Raji (cell line): ENCODE results near the gene PCID2.

Experiments
- POLR2A ChIP-seq: IDR thresholded peaks from 2 replicates; pipeline ENCODE4 v1.6.1; 2011; ENCODE audit warnings: low read depth, low read length, control low read depth; ENCODE audit not compliant: insufficient read depth

Gene PCID2

GRCh38 chr13:113208421-113209335 lies at the start of gene PCID2:
Gene PCID2, minus strand, starts transcription at chr13:113208669. Its CDS starts 35 bp downstream, at chr13:113208634.
- TF ChIP-seq POLR2A, result peak; percentile 90

GRCh38 chr13:113252516-113253095 lies 44.1 kb upstream of the PCID2 start:
- no peak for TF ChIP-seq POLR2A

- TF ChIP-seq POLR2A, result no peak
These were observed 37.7 kb upstream of the PCID2 start for GRCh38 chr13:113245849-113246796.

- no peak for TF ChIP-seq POLR2A
These were observed 35.4 kb upstream of the PCID2 start for GRCh38 chr13:113243847-113244246.

GRCh38 chr13:113239986-113240385 lies 31.5 kb upstream of the PCID2 start:
- TF ChIP-seq POLR2A, result no peak

- no peak for TF ChIP-seq POLR2A
These were observed 30.9 kb upstream of the PCID2 start for GRCh38 chr13:113239357-113239756.

- TF ChIP-seq POLR2A, result no peak
These were observed 30.1 kb upstream of the PCID2 start for GRCh38 chr13:113238536-113238935.

GRCh38 chr13:113233101-113233500 lies 24.6 kb upstream of the PCID2 start:
- no peak for TF ChIP-seq POLR2A

GRCh38 chr13:113232208-113233003 lies 23.9 kb upstream of the PCID2 start:
- TF ChIP-seq POLR2A, result no peak

- TF ChIP-seq POLR2A, result no peak
These were observed 23.1 kb upstream of the PCID2 start for GRCh38 chr13:113231306-113232207.

- TF ChIP-seq POLR2A, result no peak
These were observed 21.3 kb upstream of the PCID2 start for GRCh38 chr13:113229791-113230190.

GRCh38 chr13:113229161-113229560 lies 20.7 kb upstream of the PCID2 start:
- no peak for TF ChIP-seq POLR2A

- TF ChIP-seq POLR2A, result no peak
These were observed 18.5 kb upstream of the PCID2 start for GRCh38 chr13:113226873-113227450.
